Subcutaneous abdominal adipose tissue (tissue), 5 donors: ENCODE data around the gene C2CD4A.

Source experiments
- H3K27ac ChIP-seq: one replicate; pipeline ENCODE4 v1.7.0; 2013; ENCODE audit warnings: low read depth, mild to moderate bottlenecking, inconsistent platforms, low read length, moderate library complexity
- H3K27me3 ChIP-seq, 5 donors: one replicate each; pipeline ENCODE4 v1.7.0; 2013; ENCODE audit warnings: low read length in 5 of 5, inconsistent platforms in 1 of 5; ENCODE audit not compliant: control insufficient read depth in 5 of 5, insufficient read depth in 4 of 5
- H3K36me3 ChIP-seq, 5 donors: one replicate each; pipeline ENCODE4 v1.7.0; 2013; ENCODE audit warnings: low read length in 5 of 5; ENCODE audit not compliant: control insufficient read depth in 5 of 5, insufficient read depth in 5 of 5
- H3K4me1 ChIP-seq, 5 donors: one replicate each; pipeline ENCODE4 v1.7.0; 2013; ENCODE audit warnings: low read length in 5 of 5, mild to moderate bottlenecking in 3 of 5, moderate library complexity in 1 of 5; ENCODE audit not compliant: control insufficient read depth in 5 of 5, insufficient read depth in 5 of 5
- H3K4me3 ChIP-seq, 5 donors: one replicate each; pipeline ENCODE4 v1.7.0; 2013; ENCODE audit warnings: low read length in 5 of 5, low read depth in 1 of 5
- H3K9ac ChIP-seq, 5 donors: one replicate each; pipeline ENCODE4 v1.7.0; 2013; ENCODE audit warnings: low read length in 5 of 5, mild to moderate bottlenecking in 4 of 5, moderate library complexity in 3 of 5
- H3K9me3 ChIP-seq, 5 donors: one replicate each; pipeline ENCODE4 v1.7.0; 2013; ENCODE audit warnings: low read length in 5 of 5; ENCODE audit not compliant: control insufficient read depth in 5 of 5
- donor health status: healthy.
- donor health status: healthy.
- donor health status: healthy.
- donor health status: healthy.
- donor health status: healthy.

C2CD4A gene

DNA sequence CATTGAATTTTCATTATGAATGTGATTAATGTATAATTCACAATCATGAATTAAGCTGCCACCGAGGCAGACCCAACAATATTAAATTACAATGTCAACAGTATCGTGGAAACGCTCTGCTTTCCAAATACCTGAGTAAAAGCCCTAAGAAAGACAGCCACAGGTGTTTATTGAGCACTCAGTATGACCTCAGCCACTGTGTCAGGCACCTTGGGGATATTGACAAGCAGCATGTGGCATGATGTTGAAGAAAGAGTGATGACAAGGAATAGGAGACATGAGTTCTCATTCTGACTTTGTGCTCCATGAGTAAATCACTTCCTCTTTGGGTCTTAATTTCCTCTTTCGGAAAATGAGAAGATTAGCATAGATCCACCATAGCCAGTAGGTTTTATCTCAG lies 12.8 kb downstream of the C2CD4A start:
- Histone ChIP-seq H3K4me1 (peaks cover 0 to 2% (median 0%) of the 10 kb centered on the region in 5 donors), H3K36me3 (no peaks in the 10 kb centered on the region), H3K9me3 (no peaks in the 10 kb centered on the region), H3K9ac (no peak overlapping the region), H3K27ac (no peak overlapping the region), H3K27me3 (no peaks in the 10 kb centered on the region), H3K4me3 (no peak overlapping the region)

DNA sequence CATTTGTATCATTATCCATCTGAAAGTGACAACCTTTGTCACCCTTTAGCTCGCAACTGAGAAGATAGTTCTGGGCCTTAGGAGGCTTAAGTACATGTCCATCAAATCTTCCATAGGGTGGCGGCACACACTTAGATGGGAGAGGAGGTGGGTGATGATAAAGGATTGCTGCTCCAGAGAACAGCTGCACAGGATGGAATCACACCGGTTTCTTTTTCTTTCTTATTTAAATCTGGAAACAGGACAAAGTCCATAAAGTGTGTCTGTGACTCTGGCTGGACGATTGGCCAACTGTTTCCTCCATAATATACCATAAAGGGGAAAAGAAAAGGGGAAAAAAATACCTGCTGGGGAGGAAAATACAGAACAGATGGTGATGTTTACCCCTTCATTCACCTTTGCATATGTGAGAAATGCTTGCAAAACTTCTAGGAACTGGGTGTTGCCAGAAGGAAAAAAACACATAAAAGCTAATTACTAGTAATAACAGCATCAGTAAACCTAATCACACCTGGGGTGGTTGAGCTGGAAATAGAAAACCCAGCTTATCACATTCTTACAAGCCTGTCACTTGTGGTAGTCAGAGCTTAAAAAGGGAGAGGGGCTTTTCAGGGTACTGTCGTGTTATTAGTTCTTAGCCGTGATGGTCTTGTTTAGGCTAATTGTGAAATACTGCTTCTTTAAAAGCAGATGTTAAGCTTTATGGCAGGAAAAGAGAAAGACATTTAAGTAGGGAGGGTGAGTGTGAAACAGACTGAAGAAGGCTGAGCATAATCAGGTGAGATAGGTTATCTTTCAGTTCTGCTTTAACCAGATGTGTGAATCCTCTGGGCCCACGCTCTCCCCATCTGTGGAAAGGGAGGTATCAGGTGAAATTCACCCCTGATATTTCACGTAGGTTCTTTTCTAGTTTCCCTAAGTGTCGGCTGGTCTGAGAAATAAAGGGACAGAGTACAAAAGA lies 16.7 kb downstream of the C2CD4A start:
- H3K9me3 ChIP-seq = no peaks in the 10 kb centered on the region
- no peak overlapping the region for H3K27ac ChIP-seq
- H3K4me3 ChIP-seq = no peak overlapping the region
- H3K4me1 ChIP-seq = peaks cover 0 to 11% (median 5%) of the 10 kb centered on the region in 5 donors
- no peak overlapping the region for H3K9ac ChIP-seq
- no peaks in the 10 kb centered on the region for H3K36me3 ChIP-seq
- H3K27me3 ChIP-seq = no peaks in the 10 kb centered on the region

DNA sequence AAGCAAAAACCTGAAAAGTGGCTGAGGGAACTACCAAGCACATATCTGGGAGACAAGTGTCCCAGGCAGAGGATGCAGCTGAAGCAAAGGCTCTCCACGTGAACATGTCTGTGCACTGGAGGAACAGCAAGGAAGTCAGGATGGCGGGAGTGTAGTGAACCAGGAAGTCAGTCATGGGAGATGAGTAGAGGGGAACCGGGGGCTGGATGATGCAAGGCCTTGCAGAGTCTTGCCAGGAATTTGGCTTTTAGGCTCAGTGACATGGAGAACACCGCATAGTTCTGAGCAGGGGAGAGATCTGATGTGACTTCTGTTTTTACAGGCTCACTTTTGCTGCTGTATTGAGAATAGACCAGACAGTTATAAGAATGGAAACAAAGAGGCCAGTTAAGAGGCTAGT lies 19.0 kb downstream of the C2CD4A start:
- H3K36me3 ChIP-seq = no peaks in the 10 kb centered on the region
- no peaks in the 10 kb centered on the region for H3K27me3 ChIP-seq
- H3K4me3 ChIP-seq = no peak overlapping the region
- H3K9ac ChIP-seq = no peak overlapping the region
- H3K4me1 ChIP-seq = peaks cover 0 to 11% (median 6%) of the 10 kb centered on the region in 5 donors
- no peak overlapping the region for H3K27ac ChIP-seq
- H3K9me3 ChIP-seq = no peaks in the 10 kb centered on the region

DNA sequence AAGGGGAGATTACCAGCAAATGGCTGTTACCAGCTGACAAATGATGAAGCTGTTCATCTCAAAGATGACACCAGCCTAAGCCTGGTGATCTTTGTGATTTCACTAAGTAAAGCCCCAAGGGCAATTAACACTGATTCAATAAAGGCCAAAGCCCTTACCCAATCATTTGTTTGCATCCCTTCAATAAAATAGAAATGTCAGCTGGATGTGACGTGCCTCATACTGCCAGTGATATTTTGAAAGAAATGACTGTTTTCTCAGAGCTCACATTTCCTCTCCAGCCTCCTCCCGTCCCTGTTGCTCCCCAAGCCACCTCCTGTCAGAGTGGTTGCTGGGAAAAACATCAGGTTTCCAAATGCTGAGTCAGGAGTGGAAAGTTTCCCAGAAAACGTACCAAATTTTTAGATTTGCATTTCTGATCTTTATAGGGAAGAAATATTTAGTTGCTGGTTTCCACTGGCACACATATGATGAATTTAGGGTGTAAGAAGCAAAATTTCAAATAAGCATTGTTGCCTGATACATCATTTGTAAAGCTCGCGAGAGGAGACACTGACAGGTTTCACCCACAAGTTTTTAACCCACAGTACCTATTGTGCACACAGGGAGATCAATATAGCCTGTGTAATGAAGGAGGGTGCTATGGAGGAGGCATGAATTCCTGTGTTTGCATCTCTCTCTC lies 21.0 kb downstream of the C2CD4A start:
- no peaks in the 10 kb centered on the region for H3K36me3 ChIP-seq

DNA sequence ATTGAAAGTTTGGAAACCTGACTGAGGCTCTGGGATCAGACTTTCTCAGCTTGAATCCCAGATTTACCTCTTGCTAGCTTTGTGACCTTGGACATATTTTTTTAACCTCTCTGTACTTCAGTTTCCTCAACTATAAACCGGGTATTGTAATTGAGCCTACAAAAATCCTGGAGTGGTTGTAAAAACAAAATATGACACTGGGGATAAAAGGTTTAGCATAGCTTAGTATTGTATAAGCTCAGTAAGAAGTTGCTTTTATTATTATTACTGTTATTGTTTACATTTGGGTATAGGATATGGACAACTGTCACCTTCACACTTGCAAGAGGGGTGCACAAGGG lies 21.5 kb downstream of the C2CD4A start:
- Histone ChIP-seq H3K36me3 (no peaks in the 10 kb centered on the region), H3K9ac (no peak overlapping the region), H3K27ac (peak overlapping the region; percentile 32), H3K4me3 (peak overlapping the region in 2 of 5 donors; percentile 9 to 23), H3K27me3 (no peaks in the 10 kb centered on the region), H3K4me1 (peaks cover 0 to 11% (median 6%) of the 10 kb centered on the region in 5 donors), H3K9me3 (no peaks in the 10 kb centered on the region)

More for the DNA sequence above, 21.0 kb downstream of the C2CD4A start:
- Histone ChIP-seq H3K9me3 (no peaks in the 10 kb centered on the region), H3K27me3 (no peaks in the 10 kb centered on the region), H3K4me1 (peaks cover 0 to 11% (median 6%) of the 10 kb centered on the region in 5 donors), H3K27ac (peak overlapping the region; percentile 32), H3K4me3 (peak overlapping the region in 2 of 5 donors; percentile 9 to 23), H3K9ac (peak overlapping the region in 2 of 5 donors; percentile 4 to 14)

DNA sequence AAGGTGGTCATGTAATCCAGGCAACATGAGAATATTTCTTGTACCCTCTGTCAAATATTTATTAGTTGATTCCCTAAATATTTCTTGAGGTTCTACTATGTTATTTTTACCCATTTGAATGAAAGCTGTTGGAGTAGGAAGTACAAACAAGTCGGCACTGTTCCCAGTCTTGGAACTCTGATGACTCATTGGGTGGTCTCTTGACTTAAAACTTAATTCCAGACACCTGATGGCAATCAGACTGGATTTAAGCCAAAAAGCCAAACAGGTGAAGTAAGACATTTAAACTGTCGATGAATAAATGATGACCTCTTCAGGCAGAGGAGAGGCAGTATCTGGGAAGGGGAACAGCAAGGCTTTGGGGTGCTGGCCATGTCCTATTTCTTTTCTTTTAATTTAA lies 22.8 kb downstream of the C2CD4A start:
- no peak overlapping the region for H3K9ac ChIP-seq
- H3K27me3 ChIP-seq = no peaks in the 10 kb centered on the region
- no peak overlapping the region for H3K27ac ChIP-seq
- H3K4me3 ChIP-seq = no peak overlapping the region
- no peaks in the 10 kb centered on the region for H3K36me3 ChIP-seq
- H3K4me1 ChIP-seq = peaks cover 0 to 11% (median 6%) of the 10 kb centered on the region in 5 donors
- no peaks in the 10 kb centered on the region for H3K9me3 ChIP-seq

DNA sequence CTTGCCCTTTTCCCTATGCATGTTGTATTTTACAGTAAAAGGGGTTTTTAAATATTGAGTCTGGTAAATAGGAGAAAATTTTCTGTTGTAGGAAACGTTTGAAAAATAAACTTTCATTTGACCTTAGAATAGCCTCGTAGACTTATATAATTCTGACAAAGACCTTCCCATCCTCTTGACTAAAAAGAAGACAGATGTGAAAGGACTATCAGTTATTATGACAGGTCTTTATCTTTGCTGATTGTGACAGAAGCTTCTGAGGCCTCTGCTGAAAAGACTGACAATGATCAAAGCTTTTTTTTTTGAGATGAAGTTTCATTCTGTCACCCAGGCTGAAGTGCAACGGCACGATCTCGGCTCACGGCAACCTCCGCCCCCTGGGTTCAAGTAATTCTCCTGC lies 24.2 kb downstream of the C2CD4A start:
- Histone ChIP-seq H3K27me3 (no peaks in the 10 kb centered on the region), H3K4me1 (peaks cover 0 to 11% (median 6%) of the 10 kb centered on the region in 5 donors), H3K9me3 (no peaks in the 10 kb centered on the region), H3K9ac (no peak overlapping the region), H3K27ac (no peak overlapping the region), H3K4me3 (no peak overlapping the region), H3K36me3 (no peaks in the 10 kb centered on the region)

DNA sequence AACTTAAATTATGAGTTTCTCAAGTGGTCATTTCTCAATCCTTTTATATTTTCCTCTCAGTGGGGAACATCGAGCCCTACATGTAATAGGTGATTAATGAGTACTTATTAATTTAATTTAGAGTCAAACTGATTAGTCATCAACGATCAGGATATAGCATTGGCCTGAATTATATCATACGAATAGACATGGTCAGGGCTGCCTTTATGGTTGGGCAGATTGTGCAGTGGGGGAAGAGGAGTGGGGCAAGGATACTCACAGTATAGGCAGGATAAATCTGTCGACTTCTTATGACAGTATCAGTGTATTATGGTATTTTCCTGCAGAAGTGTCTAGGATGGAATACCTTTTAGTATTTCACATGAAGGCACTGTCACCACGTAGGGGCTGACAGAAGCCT lies 27.0 kb downstream of the C2CD4A start:
- no peak overlapping the region for H3K9ac ChIP-seq
- H3K4me3 ChIP-seq = no peak overlapping the region
- H3K36me3 ChIP-seq = no peaks in the 10 kb centered on the region
- no peak overlapping the region for H3K27ac ChIP-seq
- no peaks in the 10 kb centered on the region for H3K4me1 ChIP-seq
- peaks cover 0 to 5% (median 0%) of the 10 kb centered on the region in 5 donors for H3K27me3 ChIP-seq
- H3K9me3 ChIP-seq = no peaks in the 10 kb centered on the region

DNA sequence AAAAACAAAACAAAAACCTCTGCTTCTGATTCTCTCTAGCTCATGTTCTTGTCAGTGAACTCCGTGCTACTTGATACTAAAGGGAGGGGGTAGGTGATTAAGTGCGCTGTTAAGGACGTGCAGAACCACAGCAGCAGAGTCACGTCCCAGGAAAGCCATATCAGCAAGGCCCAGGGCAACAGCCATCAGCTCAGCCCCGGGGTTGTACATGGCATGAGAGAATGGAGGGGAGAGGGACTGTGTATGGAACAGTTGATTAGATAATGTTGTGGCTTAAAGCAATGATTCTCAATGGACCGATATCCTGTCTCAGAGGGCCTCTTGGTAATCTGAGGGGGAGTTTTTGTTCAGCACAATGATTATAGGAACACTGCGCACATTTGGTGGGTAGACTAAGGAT lies 27.6 kb downstream of the C2CD4A start:
- Histone ChIP-seq H3K27ac (no peak overlapping the region), H3K4me1 (peaks cover 0 to 5% (median 3%) of the 10 kb centered on the region in 5 donors), H3K36me3 (no peaks in the 10 kb centered on the region), H3K9ac (no peak overlapping the region), H3K27me3 (peaks cover 0 to 5% (median 0%) of the 10 kb centered on the region in 5 donors), H3K9me3 (no peaks in the 10 kb centered on the region), H3K4me3 (no peak overlapping the region)

DNA sequence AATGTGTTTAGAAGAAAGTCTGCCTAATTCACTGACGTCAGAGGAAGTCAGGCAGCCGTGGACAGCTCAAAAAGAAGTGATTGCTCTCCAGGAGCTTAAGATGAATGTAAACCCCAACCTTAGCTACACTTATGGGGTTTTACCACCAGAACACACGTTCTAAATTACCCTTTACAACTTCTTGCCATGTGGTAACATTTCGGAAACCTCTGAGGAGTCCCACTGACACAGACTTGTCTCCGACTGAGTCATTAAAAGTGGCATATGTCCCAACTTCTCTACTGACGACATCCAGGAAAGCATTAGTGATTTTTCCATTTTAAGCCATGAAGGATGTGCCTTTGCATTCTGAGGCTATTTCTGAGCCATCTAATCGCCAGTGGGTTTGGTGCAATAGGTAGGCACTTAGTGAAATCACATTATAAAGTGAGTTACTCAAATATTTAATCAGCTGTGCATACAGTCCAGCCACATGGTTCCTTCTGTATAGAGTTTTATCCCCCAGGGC lies 32.4 kb downstream of the C2CD4A start:
- peaks cover 0 to 5% (median 0%) of the 10 kb centered on the region in 5 donors for H3K27me3 ChIP-seq
- H3K27ac ChIP-seq = no peak overlapping the region
- no peak overlapping the region for H3K9ac ChIP-seq
- H3K9me3 ChIP-seq = no peaks in the 10 kb centered on the region
- H3K36me3 ChIP-seq = no peaks in the 10 kb centered on the region
- peaks cover 0 to 6% (median 3%) of the 10 kb centered on the region in 5 donors for H3K4me1 ChIP-seq
- H3K4me3 ChIP-seq = peak overlapping the region in 1 of 5 donors; percentile 4
